Panc1 (cell line): Measurements from ENCODE around the gene HOXA13. TPM values are rescaled to one million over a fixed set of nuclear protein-coding genes. Genes with fewer than 3 reads are reported as not detected.

Experiments used
- ATAC-seq: fragments of 200-7000 bp; cut with Tn5 transposase; 2 replicates; pipeline ENCODE4 v1.9.1; 2020; ENCODE audit warnings: mild to moderate bottlenecking, moderate library complexity
- BruUV-seq: library from RNA; stranded (reverse); fragments of 400-500 nt; replicated peaks from 2 replicates; lab custom pipeline; 2021; lab: Mats Ljungman, UMichigan
- CTCF ChIA-PET: fragments of 300-600 bp; sonication (Branson Sonifier 250); formaldehyde crosslinking; loops from one replicate; lab custom pipeline; 2022; ENCODE audit warnings: antibody characterized with exemption; lab: Charles Lee
- POLR2A ChIA-PET: fragments of 300-600 bp; sonication (Branson Sonifier 250); formaldehyde crosslinking; loops from one replicate; lab custom pipeline; 2022; ENCODE audit warnings: antibody characterized with exemption; lab: Charles Lee
- DNase-seq: peaks from one replicate; pipeline ENCODE4 v3.0.0-alpha.2; 2010; ENCODE audit warnings: low read depth, low spot score
- H3K27ac ChIP-seq: 2 replicates; pipeline ENCODE4 v1.5.1; 2011; ENCODE audit warnings: mild to moderate bottlenecking, low read length, inconsistent platforms
- H3K27me3 ChIP-seq: fragments of 200-500 bp; sonication (Bioruptor generic); 2 replicates; pipeline ENCODE4 v1.6.0; 2014; ENCODE audit warnings: low read length, inconsistent platforms; ENCODE audit not compliant: control insufficient read depth, insufficient read depth
- H3K36me3 ChIP-seq: fragments of 200-500 bp; sonication (Bioruptor generic); 2 replicates; pipeline ENCODE4 v1.5.1; 2014; ENCODE audit warnings: inconsistent platforms, mild to moderate bottlenecking, low read length, moderate library complexity; ENCODE audit not compliant: control insufficient read depth, insufficient read depth
- H3K4me1 ChIP-seq: 2 replicates; pipeline ENCODE4 v1.5.1; 2011; ENCODE audit warnings: inconsistent platforms, mild to moderate bottlenecking, low read length, moderate library complexity; ENCODE audit not compliant: control insufficient read depth, insufficient read depth
- H3K4me3 ChIP-seq, 2 experiments: 2 replicates each; pipeline ENCODE4 v1.5.1; 2011 to 2012; ENCODE audit warnings: low read depth in 2 of 2, low read length in 2 of 2, mild to moderate bottlenecking in 2 of 2, inconsistent platforms in 1 of 2, moderate library complexity in 1 of 2
- H3K9me3 ChIP-seq: fragments of 200-500 bp; sonication (Bioruptor generic); 2 replicates; pipeline ENCODE4 v1.5.1; 2014; ENCODE audit warnings: low read depth, mild to moderate bottlenecking, inconsistent platforms, low read length, moderate library complexity; ENCODE audit not compliant: control insufficient read depth, insufficient read depth
- CTCF ChIP-seq: fragments of 450-650 bp; IDR thresholded peaks from 2 replicates; pipeline ENCODE4 v1.5.1; 2017; ENCODE audit warnings: mild to moderate bottlenecking
- POLR2AphosphoS5 ChIP-seq: IDR thresholded peaks from 2 replicates; pipeline ENCODE4 v1.6.1; 2012; ENCODE audit warnings: mild to moderate bottlenecking, low read depth, low read length, moderate library complexity
- REST ChIP-seq, 2 experiments: IDR thresholded peaks; 2 replicates each; pipeline ENCODE4 v1.6.1; 2011 to 2012; ENCODE audit warnings: low read depth in 2 of 2, control low read depth in 1 of 2, low read length in 1 of 2, mild to moderate bottlenecking in 1 of 2, moderate library complexity in 1 of 2; ENCODE audit not compliant: insufficient read depth in 1 of 2
- SIN3A ChIP-seq: IDR thresholded peaks from 2 replicates; pipeline ENCODE4 v1.6.1; 2012; ENCODE audit warnings: low read depth, mild to moderate bottlenecking, low read length, moderate library complexity, borderline replicate concordance; ENCODE audit not compliant: insufficient read depth
- TCF7L2 ChIP-seq: IDR thresholded peaks from 2 replicates; pipeline ENCODE4 v1.6.1; 2011; ENCODE audit warnings: mild to moderate bottlenecking, low read depth, low read length, inconsistent platforms
- in situ Hi-C: cut with HindIII; loops from 2 replicates; pipeline ENCODE4 v1.10.0; 2016; ENCODE audit warnings: low sequenced_read_pairs, low pct_unique_long_range_greater_than_20kb
- intact Hi-C: fragments of 100-400 bp; cut with micrococcal nuclease; formaldehyde crosslinking; loops from one replicate; pipeline ENCODE4 v1.10.0; 2022; ENCODE audit not compliant: unreplicated experiment
- total RNA-seq: library from RNA; stranded (reverse); gene quantifications from one replicate; pipeline ENCODE4 v1.2.1, GENCODE V29; 2021; ENCODE audit not compliant: unreplicated experiment

HOXA13 gene
- total RNA-seq, 1 experiment from 2014 or later, result 1.2 TPM

GRCh38 chr7:27159266-27160144 is 40.4 kb downstream of the HOXA13 start:
- in situ Hi-C loops, result no loop called here
- DNase-seq, result no peak
- H3K27ac ChIP-seq, result no peak overlapping the region

More at GRCh38 chr7:27159266-27160144, 40.4 kb downstream of the HOXA13 start:
- Histone ChIP-seq H3K36me3 (no peaks in the 10 kb centered on the region; the same call in 1 of the 2 replicates), H3K27me3 (no peaks in the 10 kb centered on the region), H3K4me3 (no peak overlapping the region), H3K4me1 (0 out of 2 replicates have a peak, but pooled peaks cover 3% of the 10 kb centered on the region), H3K9me3 (no peaks in the 10 kb centered on the region)
- POLR2A ChIA-PET, result interaction anchor here (0.6 kb wide), 1 partner anchor 167 kb away, joined by 5 read pairs; no protein-coding TSS in a partner anchor
- ATAC-seq, result no peak
- TF ChIP-seq TCF7L2 (no peak), SIN3A (no peak), CTCF (no peak), REST (IDR thresholded peaks at IDR 0.05; ENCODE audit: insufficient read depth in 1 of 2, low read depth in 2 of 2, low read length in 1 of 2) (no peak), POLR2AphosphoS5 (no peak)
- no TSS peak for BruUV-seq
- CTCF ChIA-PET, result interaction anchor here (0.5 to 1.2 kb wide), 3 partner anchors 316 to 866 kb away, joined by 3 to 4 read pairs (median 3); no protein-coding TSS in a partner anchor
- intact Hi-C loops, result loop anchor here (2.0 to 5.0 kb wide), 2 partner anchors 477 to 782 kb away; no protein-coding TSS in a partner anchor
